ENCODE results near the gene ASCC2. TPM values are rescaled to one million over a fixed set of nuclear protein-coding genes. Genes with fewer than 3 reads are reported as not detected.

ASCC2 gene
- total and polyA plus RNA-seq, 2 donors (not counting 3 experiments of a cell fraction or from before 2014, with no cell fraction given) = 43.6 to 60.7 TPM

- POLR2A ChIA-PET = no interaction called here
- dilution Hi-C loops (cut with MboI; ENCODE audit: extremely low pct_ligation_motif_present, low sequenced_read_pairs) = no loop called here
- peak; percentile 12 for FAIRE-seq
- DNase-seq (ENCODE audit: low read depth, low spot score) = no peak
- Histone ChIP-seq H3K27me3 (ENCODE audit: control insufficient read depth in 2 of 2, insufficient read depth in 2 of 2, low read length in 2 of 2) (no peaks in the 10 kb centered on the region), H3K9me3 (replicated peaks; ENCODE audit: control insufficient read depth, insufficient read depth, low read length) (no peaks in the 10 kb centered on the region), H3K79me2 (ENCODE audit: control insufficient read depth, insufficient read depth, low read length) (no peaks in the 10 kb centered on the region), H3K27ac (ENCODE audit: insufficient read depth, low read depth, low read length) (no peak overlapping the region), H3K4me2 (ENCODE audit: insufficient read depth, low read length) (no peak overlapping the region), H3K36me3 (ENCODE audit: control insufficient read depth in 2 of 2, extremely low read depth in 1 of 2, insufficient read depth in 2 of 2, low read length in 2 of 2) (peaks cover 0 to 4% of the 10 kb centered on the region in 2 experiments), H2AFZ (ENCODE audit: low read depth, low read length) (no peak overlapping the region), H3K4me1 (ENCODE audit: control insufficient read depth, extremely low read depth, insufficient read depth, low read length) (no peaks in the 10 kb centered on the region), H3K4me3 (replicated peaks in 1 of 3; ENCODE audit: insufficient read depth in 1 of 3, low read depth in 1 of 3, low read length in 3 of 3) (no peak overlapping the region), H4K20me1 (replicated peaks; ENCODE audit: control insufficient read depth, extremely low read depth, insufficient read depth, low read length) (no peaks in the 10 kb centered on the region), H3K9ac (replicated peaks; ENCODE audit: extremely low read depth, insufficient read depth, low read length) (no peak overlapping the region), H3K9me1 (replicated peaks; ENCODE audit: control insufficient read depth, extremely low read depth, insufficient read depth, low read length) (no peaks in the 10 kb centered on the region)
- no TSS peak for BruUV-seq (replicated peaks)
- intact Hi-C loops (cut with micrococcal nuclease) = no loop called here
- no peak for TF ChIP-seq FOS (IDR thresholded peaks at IDR 0.05; ENCODE audit: borderline replicate concordance, insufficient read depth, low read length)
- TF ChIP-seq MYC (IDR thresholded peaks at IDR 0.05; ENCODE audit: low read depth, low read length) = no peak
- TF ChIP-seq JUN (IDR thresholded peaks at IDR 0.05; ENCODE audit: borderline replicate concordance, insufficient read depth, insufficient read length, low read depth) = no peak
- TF ChIP-seq POLR2A (IDR thresholded peaks at IDR 0.05; ENCODE audit: low read depth, low read length) = no peak
- TF ChIP-seq CTCF (IDR thresholded peaks at IDR 0.05; ENCODE audit: extremely low read depth in 1 of 2, insufficient read depth in 1 of 2, low read depth in 1 of 2, low read length in 2 of 2) = no peak
- TF ChIP-seq POLR2AphosphoS5 (IDR thresholded peaks at IDR 0.05; ENCODE audit: insufficient read depth, low read depth, low read length) = no peak
- no peak for TF ChIP-seq GATA2 (IDR thresholded peaks at IDR 0.05; ENCODE audit: insufficient read depth, insufficient read length, low read depth, low read length)
- TF ChIP-seq EZH2 (IDR thresholded peaks at IDR 0.05; ENCODE audit: borderline replicate concordance, low read depth, low read length, severe bottlenecking) = no peak
- TF ChIP-seq MAX (IDR thresholded peaks at IDR 0.05; ENCODE audit: insufficient read depth, insufficient read length) = no peak
- CTCF ChIA-PET = no interaction called here
These were observed 87.2 kb downstream of the ASCC2 start for GRCh38 chr22:29750559-29751538.

Measured in endothelial cell of umbilical vein (primary cell).